ENCODE data around the gene MYOD1.

The MYOD1 gene

DNA sequence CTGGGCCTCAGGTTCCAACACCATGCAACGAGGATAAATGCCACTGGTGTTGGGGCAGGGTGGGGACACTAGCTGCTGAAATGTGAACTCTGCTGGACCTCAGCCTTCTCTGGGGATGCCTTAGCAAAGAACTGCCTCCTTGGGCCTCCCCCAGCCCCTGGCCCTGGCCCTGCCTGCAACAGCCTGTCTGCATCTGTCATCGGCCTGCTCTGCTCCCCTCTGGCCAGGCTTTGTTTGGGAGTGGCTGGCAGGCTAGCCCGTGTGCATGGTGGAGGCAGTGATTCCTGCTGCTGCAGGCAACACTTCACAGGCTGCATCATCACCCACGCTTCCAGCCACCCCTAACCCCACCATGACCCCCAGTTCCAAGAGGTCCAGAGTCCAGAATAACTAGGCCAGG lies 11.5 kb upstream of the MYOD1 start:
- in situ Hi-C loops (cut with HindIII; ENCODE audit: low pct_ligation_motif_present, low sequenced_read_pairs) = no loop called here
- no peaks in the 10 kb centered on the region for H3K36me3 ChIP-seq (replicated peaks)
- TF ChIP-seq CTCF (IDR thresholded peaks at IDR 0.05; ENCODE audit: low read depth, low read length, missing control alignments) = no peak
- no peaks in the 10 kb centered on the region for H3K27me3 ChIP-seq (replicated peaks)
- no peak for DNase-seq
- H3K27ac ChIP-seq = no peak overlapping the region
- H3K4me3 ChIP-seq (ENCODE audit: low read depth, low read length) = no peak overlapping the region

GRCh38 chr11:17711836-17712235 lies 7.5 kb upstream of the MYOD1 start:
- Histone ChIP-seq H3K27ac (no peak overlapping the region), H3K36me3 (replicated peaks) (no peaks in the 10 kb centered on the region), H3K27me3 (replicated peaks) (peaks cover 13% of the 10 kb centered on the region), H3K4me3 (ENCODE audit: low read depth, low read length) (no peak overlapping the region)
- in situ Hi-C loops (cut with HindIII; ENCODE audit: low pct_ligation_motif_present, low sequenced_read_pairs) = no loop called here
- TF ChIP-seq CTCF (IDR thresholded peaks at IDR 0.05; ENCODE audit: low read depth, low read length, missing control alignments) = no peak
- no peak for DNase-seq

- TF ChIP-seq CTCF (IDR thresholded peaks at IDR 0.05; ENCODE audit: low read depth, low read length, missing control alignments) = no peak
- in situ Hi-C loops (cut with HindIII; ENCODE audit: low pct_ligation_motif_present, low sequenced_read_pairs) = no loop called here
- peaks cover 32% of the 10 kb centered on the region for H3K27me3 ChIP-seq (replicated peaks)
Measured at GRCh38 chr11:17713851-17714250, 5.5 kb upstream of the MYOD1 start.

DNA sequence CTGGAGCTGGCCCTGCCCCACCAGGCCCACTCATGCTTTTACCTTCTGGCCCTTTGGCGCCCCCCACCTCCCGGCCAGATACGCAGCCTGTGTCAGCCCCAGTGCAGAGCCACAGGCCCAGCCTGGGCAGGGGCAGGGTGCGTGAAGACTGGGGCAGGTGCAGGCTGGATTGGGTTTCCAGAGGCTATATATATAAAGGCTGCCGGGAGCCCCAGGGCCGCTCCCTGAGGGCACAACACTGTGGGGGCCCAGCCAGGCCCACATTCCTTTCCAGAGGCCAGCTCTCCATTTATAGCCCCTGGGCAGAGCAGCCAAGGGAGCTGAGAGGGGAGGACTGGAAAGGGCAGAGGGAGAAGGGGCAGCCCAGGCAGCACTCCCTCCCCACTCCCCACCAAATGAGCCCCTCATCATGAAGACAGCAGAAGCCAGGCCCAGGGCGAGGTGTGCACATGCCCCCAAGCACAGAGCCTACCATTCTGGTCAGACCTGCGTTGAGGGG lies 5.0 kb upstream of the MYOD1 start:
- TF ChIP-seq CTCF (IDR thresholded peaks at IDR 0.05; ENCODE audit: low read depth, low read length, missing control alignments) = no peak
- H3K27me3 ChIP-seq (replicated peaks) = peaks cover 38% of the 10 kb centered on the region
- H3K36me3 ChIP-seq (replicated peaks) = no peaks in the 10 kb centered on the region
- DNase-seq = no peak
- no peak overlapping the region for H3K4me3 ChIP-seq (ENCODE audit: low read depth, low read length)
- in situ Hi-C loops (cut with HindIII; ENCODE audit: low pct_ligation_motif_present, low sequenced_read_pairs) = no loop called here
- H3K27ac ChIP-seq = no peak overlapping the region

More at GRCh38 chr11:17713851-17714250, 5.5 kb upstream of the MYOD1 start:
- DNase-seq = no peak
- no peak overlapping the region for H3K27ac ChIP-seq
- H3K4me3 ChIP-seq (ENCODE audit: low read depth, low read length) = no peak overlapping the region
- no peaks in the 10 kb centered on the region for H3K36me3 ChIP-seq (replicated peaks)

- TF ChIP-seq CTCF (IDR thresholded peaks at IDR 0.05; ENCODE audit: low read depth, low read length, missing control alignments) = no peak
- DNase-seq = no peak
- Histone ChIP-seq H3K36me3 (replicated peaks) (no peaks in the 10 kb centered on the region), H3K4me3 (ENCODE audit: low read depth, low read length) (no peak overlapping the region), H3K27ac (no peak overlapping the region), H3K27me3 (replicated peaks) (peaks cover 42% of the 10 kb centered on the region)
- in situ Hi-C loops (cut with HindIII; ENCODE audit: low pct_ligation_motif_present, low sequenced_read_pairs) = no loop called here
Measured at GRCh38 chr11:17714870-17715269, 4.5 kb upstream of the MYOD1 start.

GRCh38 chr11:17716807-17717206 lies 2.6 kb upstream of the MYOD1 start:
- no peak for DNase-seq
- no peak overlapping the region for H3K27ac ChIP-seq
- peaks cover 62% of the 10 kb centered on the region for H3K27me3 ChIP-seq (replicated peaks)
- H3K4me3 ChIP-seq (ENCODE audit: low read depth, low read length) = no peak overlapping the region
- TF ChIP-seq CTCF (IDR thresholded peaks at IDR 0.05; ENCODE audit: low read depth, low read length, missing control alignments) = no peak
- H3K36me3 ChIP-seq (replicated peaks) = no peaks in the 10 kb centered on the region
- in situ Hi-C loops (cut with HindIII; ENCODE audit: low pct_ligation_motif_present, low sequenced_read_pairs) = no loop called here
